Natural killer cell (primary cell): ENCODE data around the gene TPSAB1. TPM values are rescaled to one million over a fixed set of nuclear protein-coding genes. Genes with fewer than 3 reads are reported as not detected.

Experiments used
- ATAC-seq, 3 donors: fragments of 150-1000 bp in 2 of 3; fragments of 200-7000 bp in 1 of 3; cut with Tn5 transposase; 1 replicate in 1 of 3; 2 replicates in 2 of 3; pipeline ENCODE4 v1.10.0; 2021; ENCODE audit warnings: mild to moderate bottlenecking in 2 of 3, moderate library complexity in 2 of 3
- DNase-seq, 2 donors: peaks; one replicate each; pipeline versions ENCODE4 v3.0.0 to v3.0.0-alpha.2; 2013 to 2021; ENCODE audit warnings: mixed read lengths in 1 of 2
- H3K27ac ChIP-seq: one replicate; pipeline ENCODE4 v1.5.1; 2013; ENCODE audit warnings: mild to moderate bottlenecking, low read length
- H3K27me3 ChIP-seq: one replicate; pipeline ENCODE4 v1.6.1; 2013; ENCODE audit warnings: low read length; ENCODE audit not compliant: control insufficient read depth, insufficient read depth
- H3K36me3 ChIP-seq: one replicate; pipeline ENCODE4 v1.6.1; 2013; ENCODE audit warnings: low read length; ENCODE audit not compliant: control insufficient read depth, insufficient read depth
- H3K4me1 ChIP-seq: one replicate; pipeline ENCODE4 v1.6.1; 2013; ENCODE audit warnings: low read length; ENCODE audit not compliant: control insufficient read depth, insufficient read depth
- H3K4me3 ChIP-seq: one replicate; pipeline ENCODE4 v1.5.1; 2013; ENCODE audit warnings: low read length
- H3K9me3 ChIP-seq: one replicate; pipeline ENCODE4 v1.6.1; 2013; ENCODE audit warnings: low read length; ENCODE audit not compliant: control insufficient read depth, insufficient read depth
- H3K27ac Mint-ChIP-seq, 2 donors: one replicate each; pipeline ENCODE4 v1.8.0; 2022; ENCODE audit warnings: mild to moderate bottlenecking in 2 of 2, mixed read lengths in 2 of 2, moderate library complexity in 1 of 2
- H3K27me3 Mint-ChIP-seq, 2 donors: one replicate each; pipeline ENCODE4 v1.8.0; 2022; ENCODE audit warnings: low read depth in 2 of 2, mixed read lengths in 2 of 2
- H3K36me3 Mint-ChIP-seq: one replicate; pipeline ENCODE4 v1.8.0; 2022; ENCODE audit warnings: mixed read lengths
- H3K4me1 Mint-ChIP-seq, 2 donors: one replicate each; pipeline ENCODE4 v1.8.0; 2022; ENCODE audit warnings: mixed read lengths in 2 of 2
- H3K4me3 Mint-ChIP-seq: one replicate; pipeline ENCODE4 v1.8.0; 2022; ENCODE audit warnings: mild to moderate bottlenecking, moderate library complexity, mixed read lengths
- H3K9me3 Mint-ChIP-seq, 2 donors: one replicate each; pipeline ENCODE4 v1.8.0; 2022; ENCODE audit warnings: mixed read lengths in 2 of 2
- WGBS: methylation state at CpG from one replicate; pipeline ENCODE4 v1.1.7; 2013; ENCODE audit warnings: missing lambda C conversion rate; ENCODE audit not compliant: insufficient coverage; 5-methylcytosine and 5-hydroxymethylcytosine counted together
- intact Hi-C: fragments of 100-400 bp; cut with micrococcal nuclease; formaldehyde crosslinking; loops from one replicate; pipeline ENCODE4 v1.14.2; 2022
- total RNA-seq, 4 donors: library from RNA; stranded (reverse); fragments of 120-200 nt in 1 of 4; gene quantifications; one replicate each; pipeline versions ENCODE4 v1.2.3 to v1.2.4, GENCODE V29; 2013 to 2022
- TF ChIP-seq, protein P1 (sequence below): fragments of 200-600 bp; IDR thresholded peaks from one replicate; pipeline ENCODE4 v1.8.0; 2022; ENCODE audit warnings: antibody characterized with exemption

Gene TPSAB1
- total RNA-seq, 3 donors from 2014 or later (not counting 1 experiment from before 2014, with no cell fraction given): 0.82 to 13.4 TPM; not detected in 1

DNA sequence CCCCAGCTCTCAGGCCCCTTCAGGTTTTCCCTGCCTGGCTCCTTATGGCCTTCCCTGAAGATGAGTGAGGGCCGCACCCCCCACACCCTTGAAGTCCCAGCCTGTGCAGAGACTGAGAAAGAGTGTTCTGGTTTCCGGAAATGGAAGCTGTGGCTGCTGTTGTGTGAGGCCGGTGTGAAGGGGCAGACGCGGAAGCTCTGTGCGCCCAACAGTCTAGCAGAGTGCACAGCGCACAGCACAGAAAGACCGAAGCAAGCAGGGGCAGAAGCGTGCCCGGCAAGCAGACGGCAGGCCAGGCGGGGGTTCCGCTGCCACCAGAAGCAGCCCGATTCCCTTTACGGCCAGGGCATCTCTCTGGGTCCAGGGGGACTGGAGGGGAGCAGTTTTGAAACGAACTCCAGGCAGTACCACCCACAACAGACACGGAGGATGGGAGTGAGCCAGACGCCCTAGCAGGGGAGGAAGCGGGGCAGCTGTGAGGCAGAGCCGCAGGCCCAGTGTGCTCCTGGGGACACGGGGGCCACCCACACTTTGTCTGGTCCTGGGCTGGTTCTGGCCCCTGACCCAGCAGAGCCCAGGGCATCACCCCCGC lies 32.2 kb upstream of the TPSAB1 start:
- 67% methylated on average over 22 of the region's 22 CpGs for whole genome bisulfite sequencing
- Mint-ChIP-seq H3K4me3 (peak overlapping the region; percentile 59), H3K27me3 (no peaks in the 10 kb centered on the region), H3K27ac (peak overlapping the region; percentile 45 to 75), H3K36me3 (no peaks in the 10 kb centered on the region), H3K9me3 (no peaks in the 10 kb centered on the region), H3K4me1 (no peaks in the 10 kb centered on the region)
- TF ChIP-seq, protein P1, sequence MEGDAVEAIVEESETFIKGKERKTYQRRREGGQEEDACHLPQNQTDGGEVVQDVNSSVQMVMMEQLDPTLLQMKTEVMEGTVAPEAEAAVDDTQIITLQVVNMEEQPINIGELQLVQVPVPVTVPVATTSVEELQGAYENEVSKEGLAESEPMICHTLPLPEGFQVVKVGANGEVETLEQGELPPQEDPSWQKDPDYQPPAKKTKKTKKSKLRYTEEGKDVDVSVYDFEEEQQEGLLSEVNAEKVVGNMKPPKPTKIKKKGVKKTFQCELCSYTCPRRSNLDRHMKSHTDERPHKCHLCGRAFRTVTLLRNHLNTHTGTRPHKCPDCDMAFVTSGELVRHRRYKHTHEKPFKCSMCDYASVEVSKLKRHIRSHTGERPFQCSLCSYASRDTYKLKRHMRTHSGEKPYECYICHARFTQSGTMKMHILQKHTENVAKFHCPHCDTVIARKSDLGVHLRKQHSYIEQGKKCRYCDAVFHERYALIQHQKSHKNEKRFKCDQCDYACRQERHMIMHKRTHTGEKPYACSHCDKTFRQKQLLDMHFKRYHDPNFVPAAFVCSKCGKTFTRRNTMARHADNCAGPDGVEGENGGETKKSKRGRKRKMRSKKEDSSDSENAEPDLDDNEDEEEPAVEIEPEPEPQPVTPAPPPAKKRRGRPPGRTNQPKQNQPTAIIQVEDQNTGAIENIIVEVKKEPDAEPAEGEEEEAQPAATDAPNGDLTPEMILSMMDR: no peak
- Histone ChIP-seq H3K4me3 (no peak overlapping the region), H3K27me3 (no peaks in the 10 kb centered on the region), H3K4me1 (peaks cover 15% of the 10 kb centered on the region), H3K27ac (peak overlapping the region; percentile 48), H3K9me3 (no peaks in the 10 kb centered on the region), H3K36me3 (no peaks in the 10 kb centered on the region)
- DNase-seq: peak in 1 of 2 donors; percentile 38
- intact Hi-C loops: no loop called here
- ATAC-seq: peak in 2 of 3 donors; percentile 81 to 86

DNA sequence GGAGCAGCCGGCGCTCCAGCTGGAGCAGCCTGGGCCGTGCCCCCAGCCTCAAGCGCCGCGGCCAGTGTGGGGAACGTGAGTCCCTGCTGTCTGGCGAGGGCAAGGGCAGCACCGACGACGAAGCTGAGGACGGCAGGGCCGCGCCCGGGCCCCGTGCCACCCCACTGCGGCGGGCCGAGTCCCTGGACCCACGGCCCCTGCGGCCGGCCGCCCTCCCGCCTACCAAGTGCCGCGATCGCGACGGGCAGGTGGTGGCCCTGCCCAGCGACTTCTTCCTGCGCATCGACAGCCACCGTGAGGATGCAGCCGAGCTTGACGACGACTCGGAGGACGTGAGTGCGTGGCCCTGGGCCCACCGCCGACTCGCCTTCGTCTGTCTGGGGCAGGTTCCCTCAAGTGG lies 31.4 kb upstream of the TPSAB1 start:
- H3K36me3 ChIP-seq: no peaks in the 10 kb centered on the region
- ATAC-seq: no peak
- H3K9me3 ChIP-seq: no peaks in the 10 kb centered on the region
- Mint-ChIP-seq H3K4me1 (no peaks in the 10 kb centered on the region), H3K9me3 (no peaks in the 10 kb centered on the region), H3K36me3 (no peaks in the 10 kb centered on the region), H3K27ac (no peak overlapping the region), H3K4me3 (no peak overlapping the region), H3K27me3 (no peaks in the 10 kb centered on the region)
- intact Hi-C loops: no loop called here
- DNase-seq: no peak
- no peak overlapping the region for H3K27ac ChIP-seq
- TF ChIP-seq, protein P1: no peak
- no peak overlapping the region for H3K4me3 ChIP-seq
- H3K27me3 ChIP-seq: no peaks in the 10 kb centered on the region
- peaks cover 15% of the 10 kb centered on the region for H3K4me1 ChIP-seq
- 95% methylated on average over 43 of the region's 43 CpGs for WGBS

DNA sequence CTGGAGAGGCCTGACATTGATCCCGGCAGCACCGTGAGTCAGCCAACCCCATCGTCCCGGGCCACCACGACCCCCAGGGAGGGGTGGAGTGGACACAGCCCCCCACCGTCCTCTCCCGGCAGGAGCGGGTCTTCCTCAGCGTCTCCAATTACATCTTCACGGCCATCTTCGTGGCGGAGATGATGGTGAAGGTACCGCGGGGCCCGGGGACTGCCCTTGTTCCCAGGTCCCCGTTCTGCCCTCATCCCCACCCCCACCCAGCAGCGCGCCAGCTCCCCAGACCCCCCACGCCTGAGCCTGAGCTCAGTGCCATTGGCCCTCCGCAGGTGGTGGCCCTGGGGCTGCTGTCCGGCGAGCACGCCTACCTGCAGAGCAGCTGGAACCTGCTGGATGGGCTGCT lies 30.0 kb upstream of the TPSAB1 start:
- no peaks in the 10 kb centered on the region for H3K4me1 Mint-ChIP-seq
- TF ChIP-seq, protein P1: no peak
- ATAC-seq: no peak
- H3K27me3 Mint-ChIP-seq: no peaks in the 10 kb centered on the region
- H3K4me3 Mint-ChIP-seq: no peak overlapping the region
- H3K4me1 ChIP-seq: peaks cover 15% of the 10 kb centered on the region
- 89% methylated on average over 20 of the region's 23 CpGs for WGBS
- no peak overlapping the region for H3K4me3 ChIP-seq
- no peaks in the 10 kb centered on the region for H3K9me3 Mint-ChIP-seq
- H3K27ac Mint-ChIP-seq: no peak overlapping the region
- H3K36me3 Mint-ChIP-seq: no peaks in the 10 kb centered on the region
- no peaks in the 10 kb centered on the region for H3K36me3 ChIP-seq
- intact Hi-C loops: no loop called here
- H3K27me3 ChIP-seq: no peaks in the 10 kb centered on the region
- no peak overlapping the region for H3K27ac ChIP-seq
- H3K9me3 ChIP-seq: no peaks in the 10 kb centered on the region
- no peak for DNase-seq
